Esophagus squamous epithelium (tissue), 5 donors: Measurements from ENCODE around the gene C1QTNF1. TPM values are rescaled to one million over a fixed set of nuclear protein-coding genes. Genes with fewer than 3 reads are reported as not detected.

Experiments
- DNase-seq: peaks from one replicate; lab custom pipeline; 2025; lab: John Stamatoyannopoulos, UW
- H3K27ac ChIP-seq, 4 donors: fragments of 200-600 bp; sonication (generic); one replicate each; pipeline ENCODE4 v1.5.1; 2016 to 2019; ENCODE audit warnings: mild to moderate bottlenecking in 1 of 4
- H3K27me3 ChIP-seq, 4 donors: fragments of 200-600 bp; sonication (generic); 1 replicate in 3 of 4; 2 replicates in 1 of 4; pipeline versions ENCODE4 v1.5.1 to v1.6.0; 2017 to 2021; ENCODE audit warnings: antibody characterized with exemption in 1 of 4
- H3K36me3 ChIP-seq, 3 donors: fragments of 200-600 bp; sonication (generic); one replicate each; pipeline ENCODE4 v1.5.1; 2016 to 2019
- H3K4me1 ChIP-seq, 3 donors: fragments of 200-600 bp; sonication (generic); one replicate each; pipeline ENCODE4 v1.5.1; 2017 to 2019
- H3K4me3 ChIP-seq, 4 donors: fragments of 200-600 bp; sonication (generic); 1 replicate in 3 of 4; 2 replicates in 1 of 4; pipeline ENCODE4 v1.5.1; 2016 to 2019; ENCODE audit warnings: mild to moderate bottlenecking in 2 of 4, moderate library complexity in 1 of 4
- H3K9me3 ChIP-seq, 3 donors: fragments of 200-600 bp; sonication (generic); one replicate each; pipeline ENCODE4 v1.5.1; 2016 to 2019
- CTCF ChIP-seq, 6 experiments: fragments of 450-650 bp in 4 of 6; fragments of 200-600 bp in 2 of 6; sonication (generic) in 2 of 6; IDR thresholded peaks; one replicate each; pipeline ENCODE4 v1.5.1; 2016 to 2019; ENCODE audit warnings: antibody characterized with exemption in 6 of 6, mild to moderate bottlenecking in 4 of 6, moderate library complexity in 4 of 6
- POLR2A ChIP-seq, 4 donors: fragments of 450-650 bp; IDR thresholded peaks; one replicate each; pipeline ENCODE4 v1.6.1; 2017; ENCODE audit warnings: antibody characterized with exemption in 4 of 4, mild to moderate bottlenecking in 4 of 4, moderate library complexity in 3 of 4
- WGBS, 2 donors: methylation state at CpG; one replicate each; pipeline ENCODE4 v1.1.5; 2018; 5-methylcytosine and 5-hydroxymethylcytosine counted together
- intact Hi-C: fragments of 100-400 bp; cut with DNase I; formaldehyde crosslinking; loops from one replicate; pipeline ENCODE4 v1.15.0; 2022
- total RNA-seq, 4 donors: library from RNA; depleted of rRNA; stranded (reverse); fragments of >200 nt; gene quantifications; one replicate each; pipeline ENCODE4 v1.1.0, GENCODE V29; 2016
- donor health status: DM: yes; HTN: yes; CAD: no.

The C1QTNF1 gene
- total RNA-seq, 4 donors from 2014 or later, result 2.7 to 20.4 (median 6.8) TPM

- WGBS, 2 donors, result no CpG with 5 or more reads among the region's 106 CpGs
- H3K4me1 ChIP-seq, result peaks cover 8 to 39% (median 13%) of the 10 kb centered on the region in 3 donors
- intact Hi-C loops, result no loop called here
- TF ChIP-seq POLR2A (IDR thresholded peaks at IDR 0.05) (peak in 2 of 4 donors; percentile 62 to 64), CTCF (IDR thresholded peaks at IDR 0.05) (no peak)
- peaks cover 0 to 18% (median 0%) of the 10 kb centered on the region in 4 donors for H3K27me3 ChIP-seq
- peak; percentile 64 for DNase-seq
- H3K27ac ChIP-seq, result peak within 1 kb of the TSS; percentile 85 to 93 (median 86)
- H3K36me3 ChIP-seq, result peaks cover 2 to 25% (median 15%) of the 10 kb centered on the region in 3 donors
- no peaks in the 10 kb centered on the region for H3K9me3 ChIP-seq
- peak within 1 kb of the TSS; percentile 74 to 89 (median 86) for H3K4me3 ChIP-seq
These were observed 50.9 kb downstream of the C1QTNF1 start, which contains the start of gene ENGASE for GRCh38 chr17:79074649-79075445. Gene ENGASE, plus strand, starts transcription at chr17:79074824. Its CDS starts 121 bp downstream, at chr17:79074945.

- intact Hi-C loops, result no loop called here
- Histone ChIP-seq H3K4me1 (peaks cover 8 to 39% (median 13%) of the 10 kb centered on the region in 3 donors), H3K9me3 (no peaks in the 10 kb centered on the region), H3K4me3 (peak overlapping the region; percentile 74 to 89 (median 86)), H3K27ac (peak overlapping the region; percentile 80 to 93 (median 86)), H3K27me3 (peaks cover 0 to 18% (median 0%) of the 10 kb centered on the region in 4 donors), H3K36me3 (peaks cover 8 to 31% (median 21%) of the 10 kb centered on the region in 3 donors)
- DNase-seq, result no peak
- 8 to 9% methylated on average over 4 to 6 of the region's 6 CpGs for WGBS, 2 donors
- no peak for TF ChIP-seq CTCF (IDR thresholded peaks at IDR 0.05)
These were observed 51.4 kb downstream of the C1QTNF1 start for GRCh38 chr17:79075446-79075750.

- Histone ChIP-seq H3K27me3 (peaks cover 0 to 16% (median 0%) of the 10 kb centered on the region in 4 donors), H3K4me3 (peak overlapping the region in 3 of 4 donors; percentile 74 to 88 (median 84)), H3K9me3 (no peaks in the 10 kb centered on the region), H3K27ac (peak overlapping the region in 2 of 4 donors; percentile 80 to 93), H3K4me1 (peaks cover 8 to 39% (median 13%) of the 10 kb centered on the region in 3 donors), H3K36me3 (peaks cover 11 to 36% (median 21%) of the 10 kb centered on the region in 3 donors)
- TF ChIP-seq POLR2A (IDR thresholded peaks at IDR 0.05), result no peak
- TF ChIP-seq CTCF (IDR thresholded peaks at IDR 0.05), result no peak
- 82 to 88% methylated on average over 9 of the region's 9 CpGs for WGBS, 2 donors
- DNase-seq, result no peak
- intact Hi-C loops, result no loop called here
These were observed 52.0 kb downstream of the C1QTNF1 start for GRCh38 chr17:79075861-79076406.

- intact Hi-C loops, result no loop called here
- no peak overlapping the region for H3K4me3 ChIP-seq
- H3K9me3 ChIP-seq, result no peaks in the 10 kb centered on the region
- H3K4me1 ChIP-seq, result peaks cover 8 to 42% (median 13%) of the 10 kb centered on the region in 3 donors
- H3K36me3 ChIP-seq, result peaks cover 11 to 51% (median 21%) of the 10 kb centered on the region in 3 donors
- no peak for DNase-seq
- WGBS, 2 donors, result 70 to 83% methylated on average over 8 to 11 of the region's 12 CpGs
- no peaks in the 10 kb centered on the region for H3K27me3 ChIP-seq
- TF ChIP-seq CTCF (IDR thresholded peaks at IDR 0.05) (no peak), POLR2A (IDR thresholded peaks at IDR 0.05) (no peak)
- H3K27ac ChIP-seq, result no peak overlapping the region
These were observed 53.6 kb downstream of the C1QTNF1 start for GRCh38 chr17:79077587-79077986.
